NCI-H526 treated with DMSO at 0.1 percent for 48 hours (cell line): ENCODE measurements around the gene RIPPLY3.
"Not testable (repeated sequence)": the region's sequence is repeated elsewhere in the genome, so short reads cannot be mapped to it uniquely, and the experiment has no call there.

Experiments
- DNase-seq: peaks from one replicate; lab custom pipeline; 2025; lab: John Stamatoyannopoulos, UW

RIPPLY3 gene

DNA sequence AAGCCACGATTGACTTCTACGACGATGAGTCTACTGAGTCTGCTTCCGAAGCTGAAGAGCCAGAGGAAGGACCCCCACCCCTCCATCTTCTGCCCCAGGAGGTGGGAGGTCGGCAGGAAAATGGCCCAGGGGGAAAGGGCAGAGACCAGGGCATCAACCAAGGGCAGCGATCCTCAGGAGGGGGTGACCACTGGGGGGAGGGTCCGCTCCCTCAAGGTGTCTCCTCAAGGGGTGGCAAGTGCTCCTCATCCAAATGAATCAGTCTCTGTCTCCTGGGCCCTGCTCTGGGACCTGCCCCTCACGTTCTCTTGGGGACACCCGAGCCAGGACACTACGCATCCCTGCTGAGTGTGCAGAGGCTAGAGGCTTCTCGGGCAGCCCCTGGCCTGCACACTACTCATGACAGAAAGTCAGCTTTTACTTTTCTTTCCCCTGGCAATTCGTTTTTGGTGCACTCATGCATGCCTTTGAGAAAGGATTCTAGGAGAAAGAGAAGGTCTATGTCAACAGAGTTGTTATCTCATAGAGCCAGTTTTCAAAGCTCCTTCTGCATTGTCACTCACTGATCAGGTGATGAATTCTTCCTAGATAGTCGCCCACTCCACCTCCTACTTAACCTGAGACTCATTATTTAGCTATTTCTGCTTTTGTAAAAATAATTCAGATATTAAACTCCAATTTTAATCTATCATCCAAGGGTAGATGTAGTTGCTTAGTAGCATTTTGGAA is 11.6 kb downstream of the RIPPLY3 start:
- DNase-seq, result no peak

DNA sequence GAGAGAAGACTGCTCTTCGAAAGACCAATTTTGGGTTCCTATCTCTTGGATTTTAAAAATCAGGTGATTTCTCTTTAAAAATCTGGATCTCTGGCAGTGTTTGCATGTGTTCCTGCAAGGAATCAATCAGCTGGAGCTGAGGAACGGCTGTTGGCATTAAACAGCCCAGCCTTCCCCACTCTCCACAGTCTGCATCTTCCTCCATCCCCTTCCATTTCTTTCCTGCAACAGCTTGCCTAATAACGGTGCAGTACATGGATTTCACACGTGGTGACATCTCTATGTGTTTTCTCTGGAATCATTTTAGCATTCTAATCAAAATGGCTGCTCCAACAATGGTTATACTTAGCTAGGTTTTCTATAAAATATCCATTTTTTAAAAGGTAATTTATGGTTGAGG is 20.0 kb downstream of the RIPPLY3 start:
- DNase-seq, result no peak

DNA sequence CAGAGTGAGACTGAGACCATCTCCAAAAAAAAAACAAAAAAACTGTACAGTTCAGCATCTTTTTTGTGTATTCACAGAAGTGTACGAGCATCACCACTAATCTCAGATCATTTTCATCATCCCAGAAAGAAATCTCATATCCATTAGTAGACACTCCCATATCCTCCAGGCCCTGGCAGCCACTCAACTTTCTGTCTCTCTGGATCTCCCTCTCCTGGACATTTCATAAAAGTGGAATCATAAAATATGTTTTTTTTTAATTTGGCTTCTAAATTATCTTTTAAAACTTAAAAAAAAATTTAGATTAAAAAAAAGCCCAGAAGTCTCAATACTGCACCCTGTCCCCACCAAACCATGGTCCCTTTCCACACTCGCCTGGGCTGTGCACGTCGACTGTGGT is 22.1 kb downstream of the RIPPLY3 start:
- DNase-seq, result no peak

GRCh38 chr21:37030864-37031263 is 24.4 kb downstream of the RIPPLY3 start:
- no peak for DNase-seq

GRCh38 chr21:37032293-37032692 is 25.8 kb downstream of the RIPPLY3 start:
- DNase-seq, result no peak

DNA sequence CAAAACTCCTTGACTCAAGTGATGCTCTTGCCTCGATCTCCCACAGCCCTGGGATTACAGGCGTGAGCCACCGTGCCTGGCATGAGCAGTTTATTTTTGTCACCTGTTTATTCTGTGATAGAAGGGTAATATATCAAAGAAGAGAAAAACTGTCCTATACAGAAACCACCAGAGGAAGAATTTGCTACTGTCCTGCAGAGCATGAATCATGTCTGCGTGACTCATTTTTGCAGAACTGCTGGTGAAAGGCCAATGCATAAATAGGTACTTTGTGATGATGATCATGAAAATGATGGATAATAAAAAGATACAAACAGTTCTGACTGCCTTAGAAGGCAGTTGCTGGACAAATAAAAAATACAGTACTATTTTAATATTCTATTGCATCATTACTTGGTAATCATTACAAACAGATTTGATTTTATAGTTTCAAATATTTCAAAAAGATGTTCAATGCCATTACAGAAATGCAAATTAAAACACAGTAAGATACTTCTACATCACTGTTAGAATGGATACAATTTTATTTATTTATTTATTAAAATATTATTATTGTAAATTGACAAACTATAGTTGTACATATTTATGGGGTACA is 26.5 kb downstream of the RIPPLY3 start:
- no peak for DNase-seq

- DNase-seq, result not testable (repeated sequence)
Observed at GRCh38 chr21:37034394-37034793, 27.9 kb downstream of the RIPPLY3 start.

- DNase-seq, result no peak
Observed at GRCh38 chr21:37036177-37036576, 29.7 kb downstream of the RIPPLY3 start.

GRCh38 chr21:37039411-37040075 is 33.0 kb downstream of the RIPPLY3 start:
- DNase-seq, result no peak

GRCh38 chr21:37040212-37040611 is 33.7 kb downstream of the RIPPLY3 start:
- no peak for DNase-seq

- DNase-seq, result no peak
Observed at GRCh38 chr21:37041706-37042271, 35.3 kb downstream of the RIPPLY3 start.

DNA sequence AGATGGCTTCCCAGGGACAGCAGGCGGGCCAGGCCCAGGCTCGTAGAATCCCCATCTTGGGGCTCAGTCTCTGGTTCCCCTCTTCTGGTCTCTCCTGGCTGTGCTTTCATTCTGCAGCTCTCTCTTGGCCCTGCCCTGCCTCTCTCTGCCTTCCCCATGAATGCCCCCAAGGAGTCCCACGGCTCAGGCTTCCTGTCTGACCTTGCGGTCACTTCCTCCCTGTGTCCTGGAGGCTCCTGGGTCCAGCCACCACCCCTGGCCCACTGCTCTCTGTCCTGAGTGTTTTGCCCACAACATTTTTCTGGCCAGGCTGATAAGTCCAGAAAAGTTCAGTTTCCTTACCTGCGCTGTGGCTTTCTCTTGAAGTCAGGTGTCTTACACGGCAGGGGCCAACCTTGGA is 37.3 kb downstream of the RIPPLY3 start:
- no peak for DNase-seq

DNA sequence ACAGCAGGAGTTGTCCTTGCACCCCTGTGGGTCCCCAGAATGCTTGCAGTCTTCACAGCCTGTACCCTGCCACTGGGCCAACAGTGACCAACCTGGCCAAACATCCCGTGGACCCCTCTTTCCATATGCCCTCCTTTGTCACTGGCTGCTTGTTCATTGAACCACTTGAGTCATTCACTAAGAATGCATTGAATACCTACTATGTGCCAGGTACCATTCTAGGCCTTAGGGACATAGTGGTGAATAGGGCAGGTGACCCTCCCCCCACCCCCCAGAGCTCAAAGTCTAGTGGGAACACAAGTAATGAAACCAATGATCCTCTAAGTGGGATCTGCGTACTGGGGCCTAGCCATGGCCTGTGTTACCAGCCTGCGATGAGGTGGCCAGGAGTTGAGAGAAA is 38.1 kb downstream of the RIPPLY3 start:
- DNase-seq, result no peak

- DNase-seq, result no peak
Observed at GRCh38 chr21:37045149-37045548, 38.6 kb downstream of the RIPPLY3 start.

GRCh38 chr21:37045556-37045955 is 39.1 kb downstream of the RIPPLY3 start:
- DNase-seq, result no peak

DNA sequence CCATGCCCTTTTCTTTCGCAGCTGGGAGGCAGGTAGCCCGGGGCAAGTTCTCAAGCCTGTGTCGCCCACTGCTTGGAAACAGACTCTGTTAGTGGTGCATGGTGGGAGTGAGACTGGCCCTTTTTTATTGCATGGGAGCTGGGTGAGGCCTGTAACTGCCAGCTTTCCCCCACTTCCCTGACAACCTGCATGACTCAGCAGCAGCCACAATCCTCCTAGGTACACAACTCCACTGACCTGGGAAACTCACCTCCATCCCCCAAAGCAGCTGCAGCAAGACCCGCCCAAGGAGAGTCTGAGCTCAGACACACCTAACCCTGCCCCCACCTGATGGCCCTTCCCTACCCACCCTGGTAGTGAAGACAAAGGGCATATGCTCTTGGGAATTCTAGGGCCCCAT is 40.6 kb downstream of the RIPPLY3 start:
- no peak for DNase-seq

GRCh38 chr21:37049741-37050140 is 43.2 kb downstream of the RIPPLY3 start:
- DNase-seq, result not testable (repeated sequence)

DNA sequence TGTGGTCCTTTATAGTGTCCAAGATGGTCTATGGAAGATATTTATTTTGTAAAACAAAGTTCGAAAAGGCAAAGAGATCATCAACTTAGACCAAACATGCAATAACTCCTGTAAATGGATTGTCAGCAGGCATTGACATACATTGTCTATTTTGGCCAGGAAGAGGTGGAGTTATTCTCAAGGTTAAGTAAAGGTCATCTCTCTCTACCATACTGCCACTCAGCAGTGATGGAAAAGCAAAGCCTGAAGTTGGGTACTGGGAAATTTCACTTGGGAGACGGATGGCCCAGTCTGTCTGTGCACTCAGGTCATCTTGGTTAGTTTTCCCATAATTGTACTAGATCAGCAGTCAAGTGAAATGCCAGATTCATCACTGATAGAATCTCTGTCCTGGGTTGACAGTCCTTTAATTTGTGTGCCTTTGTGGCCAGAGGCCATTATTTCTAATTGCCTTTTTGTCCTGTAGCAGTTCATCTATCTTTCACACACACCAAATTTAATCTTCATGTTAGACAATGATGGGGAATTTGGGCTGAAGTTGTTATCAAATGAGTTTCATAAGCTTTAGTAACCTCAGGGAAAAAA is 48.9 kb downstream of the RIPPLY3 start:
- no peak for DNase-seq

- DNase-seq, result no peak
Observed at GRCh38 chr21:37057614-37058013, 51.1 kb downstream of the RIPPLY3 start.

DNA sequence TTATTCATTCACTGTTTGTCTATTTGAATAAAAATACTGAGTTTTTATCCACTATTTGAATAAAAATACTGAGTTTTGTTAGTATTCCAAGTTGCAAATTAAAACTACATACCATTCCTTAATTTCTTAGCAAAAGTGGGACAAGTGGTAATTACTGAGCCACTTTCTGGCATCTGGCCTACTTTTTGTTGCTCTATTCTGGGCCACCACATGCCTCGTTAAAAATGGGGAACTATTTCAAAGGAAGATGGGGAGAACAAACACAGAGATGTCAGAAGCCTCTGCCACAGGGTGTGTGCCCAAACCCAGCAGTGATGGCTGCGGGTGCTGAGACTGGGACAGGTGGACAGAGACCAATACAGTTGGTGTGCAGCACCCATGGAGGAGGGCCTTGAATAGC is 51.8 kb downstream of the RIPPLY3 start:
- no peak for DNase-seq

DNA sequence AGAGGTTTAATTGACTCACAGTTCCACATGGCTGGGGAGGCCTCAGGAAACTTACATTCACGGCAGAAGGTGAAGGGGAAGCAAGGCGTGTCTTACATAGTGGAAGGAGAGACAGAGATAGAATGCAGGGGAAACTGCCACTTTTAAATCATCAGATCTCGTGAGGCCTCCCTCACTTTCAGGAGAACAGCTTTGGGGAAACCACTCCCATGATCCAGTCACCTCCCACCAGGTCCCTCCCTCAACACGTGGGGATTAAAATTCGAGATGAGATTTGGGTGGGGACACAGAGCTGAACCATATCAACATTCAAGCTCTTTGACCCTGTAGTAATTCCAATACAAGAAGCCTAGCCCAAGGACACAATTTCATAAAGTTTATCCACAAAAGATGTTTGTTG is 52.7 kb downstream of the RIPPLY3 start:
- no peak for DNase-seq

DNA sequence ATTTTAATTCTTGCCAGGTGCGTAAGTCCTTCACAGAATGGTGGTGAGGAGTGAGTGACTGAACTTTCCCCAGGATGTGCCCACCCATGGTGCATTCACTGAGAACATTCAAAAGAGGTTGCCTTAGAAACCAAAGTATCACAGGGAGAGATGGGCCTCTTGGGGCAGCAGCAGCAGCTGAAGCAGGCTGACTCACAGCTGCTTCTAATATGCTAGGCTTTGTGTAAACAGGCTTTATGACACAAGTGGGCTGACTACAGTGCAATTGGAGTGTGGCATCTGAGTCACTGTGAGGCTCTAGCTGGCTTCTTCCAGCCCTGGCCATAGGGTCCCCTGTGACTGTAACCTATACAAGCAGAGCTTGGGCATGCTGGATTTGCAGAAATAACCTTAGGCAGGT is 53.8 kb downstream of the RIPPLY3 start:
- no peak for DNase-seq
